Mucosa of rectum (tissue), 2 donors: ENCODE measurements around the gene LMOD1.
A peak's percentile ranks its signal among the peaks of the same experiment; 100 is the strongest.

Source experiments
- H3K27ac ChIP-seq, 2 donors: one replicate each; pipeline ENCODE4 v1.7.0; 2013; ENCODE audit warnings: inconsistent platforms in 2 of 2, low read depth in 2 of 2, low read length in 2 of 2
- H3K27me3 ChIP-seq, 2 donors: one replicate each; pipeline ENCODE4 v1.7.0; 2013; ENCODE audit warnings: low read length in 2 of 2; ENCODE audit not compliant: control insufficient read depth in 2 of 2, insufficient read depth in 2 of 2
- H3K36me3 ChIP-seq, 2 donors: one replicate each; pipeline ENCODE4 v1.7.0; 2013; ENCODE audit warnings: low read length in 2 of 2; ENCODE audit not compliant: control insufficient read depth in 2 of 2, insufficient read depth in 2 of 2
- H3K4me1 ChIP-seq, 2 donors: one replicate each; pipeline ENCODE4 v1.7.0; 2013; ENCODE audit warnings: low read length in 2 of 2, mild to moderate bottlenecking in 1 of 2; ENCODE audit not compliant: control insufficient read depth in 2 of 2, insufficient read depth in 2 of 2
- H3K4me3 ChIP-seq, 2 donors: one replicate each; pipeline ENCODE4 v1.7.0; 2013; ENCODE audit warnings: low read length in 2 of 2
- H3K9ac ChIP-seq, 2 donors: one replicate each; pipeline ENCODE4 v1.7.0; 2013; ENCODE audit warnings: low read length in 2 of 2, low read depth in 1 of 2, mild to moderate bottlenecking in 1 of 2
- H3K9me3 ChIP-seq, 2 donors: one replicate each; pipeline ENCODE4 v1.7.0; 2013; ENCODE audit warnings: low read length in 2 of 2; ENCODE audit not compliant: control insufficient read depth in 2 of 2
- donor health status: healthy.
- donor health status: Normal muscosa, but diverticular disease.

Gene LMOD1

DNA sequence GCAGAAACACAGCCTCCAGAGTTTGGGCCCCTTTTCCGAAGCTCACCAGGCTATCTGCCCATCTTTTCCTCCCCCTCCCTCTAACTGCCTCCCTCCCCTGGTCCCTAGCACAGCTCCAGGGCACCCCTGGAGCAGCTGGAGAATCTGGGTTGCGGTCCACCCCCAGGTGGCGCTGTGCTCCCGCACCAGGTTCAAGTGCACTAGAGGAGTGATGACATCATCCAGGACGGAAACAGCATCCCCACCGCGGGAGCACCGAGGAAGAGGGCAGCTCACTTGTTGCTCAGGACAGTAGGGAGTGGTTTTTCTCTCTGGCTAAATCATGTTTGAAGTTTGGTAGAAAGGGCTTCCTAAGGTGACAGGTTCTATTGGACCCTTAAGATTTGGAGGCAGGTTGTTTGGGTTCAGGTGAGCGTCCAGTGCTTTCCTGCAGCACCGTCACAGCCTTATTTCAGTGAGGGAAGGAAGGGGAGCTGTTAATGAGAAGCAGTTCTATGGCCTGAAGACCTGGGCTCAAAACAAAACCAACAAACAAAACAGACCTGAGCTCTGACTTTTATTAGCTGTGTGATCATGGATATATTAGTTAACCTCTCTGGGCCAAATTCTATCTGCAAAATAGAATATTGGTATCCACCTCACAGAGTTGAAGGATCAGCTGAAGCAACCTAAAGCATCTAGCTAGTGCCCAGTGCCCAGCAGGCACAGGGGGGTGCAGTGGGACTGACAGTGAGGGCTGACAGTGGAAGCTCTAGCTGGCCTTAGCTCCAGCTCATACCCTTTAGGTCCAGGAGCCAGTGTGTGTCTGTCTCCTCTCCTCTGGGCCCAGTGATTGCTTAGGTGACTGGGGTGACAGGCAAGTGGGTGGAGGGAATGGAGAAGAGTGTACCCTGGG is 50.2 kb downstream of the LMOD1 start:
- H3K27ac ChIP-seq: peak overlapping the region; percentile 48 to 65
- no peaks in the 10 kb centered on the region for H3K27me3 ChIP-seq
- peaks cover 0 to 3% of the 10 kb centered on the region in 2 donors for H3K4me1 ChIP-seq
- H3K9ac ChIP-seq: no peak overlapping the region
- H3K9me3 ChIP-seq: no peaks in the 10 kb centered on the region
- no peaks in the 10 kb centered on the region for H3K36me3 ChIP-seq
- no peak overlapping the region for H3K4me3 ChIP-seq

DNA sequence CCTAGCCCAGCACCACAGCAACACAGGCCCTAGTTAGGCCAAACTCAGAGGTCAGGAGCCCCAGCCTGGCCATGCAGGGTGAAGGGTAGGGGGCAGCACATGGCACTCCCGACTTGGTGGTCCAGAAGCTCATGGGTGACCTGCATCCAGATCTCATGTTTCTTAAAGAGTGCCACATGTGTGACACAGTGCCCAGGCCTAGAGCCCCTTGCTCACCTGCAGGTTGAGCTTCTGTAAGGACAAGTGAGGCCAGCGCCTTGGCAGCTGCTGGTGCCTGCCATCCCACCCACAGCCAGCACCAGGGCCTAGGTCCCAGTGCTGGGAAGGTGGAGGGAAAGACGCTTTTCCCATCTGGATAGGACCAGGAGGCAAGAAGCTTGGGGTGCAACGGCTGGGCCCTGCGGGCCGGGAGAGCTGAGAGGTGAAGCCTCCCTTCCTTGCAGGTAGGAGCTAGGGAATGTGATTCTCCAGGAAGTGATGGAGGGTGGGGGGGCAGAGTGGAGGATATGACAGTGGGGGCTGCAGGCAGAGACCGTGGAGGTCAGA is 51.2 kb downstream of the LMOD1 start:
- Histone ChIP-seq H3K9me3 (no peaks in the 10 kb centered on the region), H3K4me3 (no peak overlapping the region), H3K36me3 (no peaks in the 10 kb centered on the region), H3K27ac (no peak overlapping the region), H3K9ac (no peak overlapping the region), H3K27me3 (no peaks in the 10 kb centered on the region), H3K4me1 (peaks cover 0 to 3% of the 10 kb centered on the region in 2 donors)

DNA sequence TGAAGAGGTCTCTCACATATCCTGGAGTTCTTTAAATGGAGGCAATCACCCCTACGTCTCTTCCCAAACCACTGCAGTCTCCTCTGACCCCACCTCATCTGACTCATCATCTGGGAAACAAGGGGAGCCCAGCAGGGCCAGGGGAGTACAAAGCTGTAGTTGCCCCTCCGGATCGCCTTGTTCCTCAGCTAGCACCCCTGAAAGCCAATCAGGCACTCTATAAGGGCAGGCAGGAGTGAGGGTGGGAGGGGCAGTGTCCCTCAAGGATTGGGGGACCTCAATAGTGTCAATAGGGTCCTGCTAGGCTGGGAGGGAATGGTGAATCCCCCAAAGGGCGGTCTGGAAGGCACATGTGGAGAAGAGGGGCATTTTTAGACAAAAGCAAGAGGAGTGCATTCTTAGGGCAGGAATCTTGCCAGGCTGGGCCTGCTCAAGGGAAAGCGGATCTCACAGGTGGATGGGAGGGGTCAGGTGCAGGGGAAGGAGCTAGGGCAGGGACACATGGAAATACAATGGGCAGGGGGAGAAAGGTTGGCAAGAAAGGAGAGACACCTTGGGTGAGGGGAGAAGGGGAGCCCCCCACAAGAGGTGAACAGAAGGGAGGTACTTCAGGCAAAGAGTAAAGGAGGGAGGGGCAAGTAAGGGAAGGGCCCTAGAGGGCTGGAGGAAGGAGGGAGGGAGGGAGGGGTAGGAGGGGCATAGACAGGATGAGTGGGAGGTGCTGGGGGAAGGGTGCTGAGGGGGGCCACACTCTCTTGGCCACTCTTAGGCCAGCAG is 51.8 kb downstream of the LMOD1 start:
- Histone ChIP-seq H3K4me1 (peaks cover 0 to 5% of the 10 kb centered on the region in 2 donors), H3K9ac (no peak overlapping the region), H3K27ac (peak overlapping the region in 1 of 2 donors; percentile 16), H3K9me3 (no peaks in the 10 kb centered on the region), H3K4me3 (no peak overlapping the region), H3K27me3 (peaks cover 3% of the 10 kb centered on the region in 2 donors), H3K36me3 (no peaks in the 10 kb centered on the region)

DNA sequence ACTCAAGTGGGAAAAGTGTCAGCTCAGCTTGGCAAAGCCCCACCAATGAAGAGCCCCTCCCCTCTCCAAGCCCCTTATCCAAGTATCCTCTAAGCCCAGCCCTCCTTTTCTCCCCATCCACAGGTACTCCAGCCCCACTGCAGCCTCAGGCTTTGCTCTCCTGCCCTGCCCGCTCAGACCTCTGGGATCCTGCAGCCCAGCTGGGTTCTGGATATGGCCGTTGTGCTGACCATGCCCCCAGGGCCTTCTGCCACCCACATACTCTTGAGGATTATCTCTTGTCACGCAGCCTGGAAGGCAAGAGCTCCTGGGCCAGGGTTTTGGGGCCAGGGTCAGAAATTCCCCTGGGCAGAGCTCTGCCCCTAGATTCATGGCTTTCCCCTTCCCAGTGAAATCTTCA is 52.9 kb downstream of the LMOD1 start:
- Histone ChIP-seq H3K9me3 (no peaks in the 10 kb centered on the region), H3K4me3 (no peak overlapping the region), H3K36me3 (no peaks in the 10 kb centered on the region), H3K27ac (no peak overlapping the region), H3K9ac (no peak overlapping the region), H3K27me3 (peaks cover 7 to 8% of the 10 kb centered on the region in 2 donors), H3K4me1 (peaks cover 6 to 14% of the 10 kb centered on the region in 2 donors)

DNA sequence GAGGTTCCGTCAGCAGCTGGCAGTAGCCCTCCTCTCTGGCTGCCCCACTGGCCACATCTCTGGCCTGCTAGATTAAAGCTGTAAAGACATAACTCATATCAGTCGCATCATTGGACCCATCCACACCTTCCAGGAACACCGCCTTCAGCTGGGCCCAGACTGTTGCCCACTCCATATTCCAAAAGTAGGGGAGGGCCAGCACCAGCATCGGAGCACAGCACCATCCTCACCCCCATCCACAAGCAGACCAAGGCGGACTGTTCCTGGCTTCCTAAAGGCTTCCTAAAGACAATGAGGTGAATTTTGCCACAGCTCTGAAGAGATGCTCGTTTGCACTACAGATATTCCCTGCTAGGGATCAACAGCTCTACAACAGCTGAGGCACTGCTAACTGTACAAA is 54.1 kb downstream of the LMOD1 start:
- Histone ChIP-seq H3K9me3 (no peaks in the 10 kb centered on the region), H3K27ac (no peak overlapping the region), H3K9ac (no peak overlapping the region), H3K4me1 (peaks cover 6 to 15% of the 10 kb centered on the region in 2 donors), H3K4me3 (no peak overlapping the region), H3K36me3 (no peaks in the 10 kb centered on the region), H3K27me3 (peaks cover 14 to 20% of the 10 kb centered on the region in 2 donors)

DNA sequence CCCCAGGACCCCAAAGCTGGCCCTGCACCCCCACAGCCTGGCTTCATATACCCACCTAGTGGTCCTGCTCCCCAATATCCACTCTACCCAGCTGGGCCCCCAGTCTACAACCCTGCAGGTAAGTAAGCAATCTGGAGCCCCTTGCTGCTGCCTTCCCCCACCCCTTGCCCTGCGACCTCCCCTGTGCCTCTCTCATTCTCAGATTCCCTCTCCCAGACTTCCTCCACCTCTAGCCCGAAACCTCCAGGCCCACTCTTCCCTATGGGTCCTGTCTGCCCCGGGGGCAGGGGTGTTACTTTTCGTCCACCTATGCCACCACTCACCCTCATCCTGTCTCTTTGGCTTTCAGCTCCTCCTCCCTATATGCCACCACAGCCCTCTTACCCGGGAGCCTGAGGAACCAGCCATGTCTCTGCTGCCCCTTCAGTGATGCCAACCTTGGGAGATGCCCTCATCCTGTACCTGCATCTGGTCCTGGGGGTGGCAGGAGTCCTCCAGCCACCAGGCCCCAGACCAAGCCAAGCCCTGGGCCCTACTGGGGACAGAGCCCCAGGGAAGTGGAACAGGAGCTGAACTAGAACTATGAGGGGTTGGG is 54.8 kb downstream of the LMOD1 start:
- Histone ChIP-seq H3K36me3 (no peaks in the 10 kb centered on the region), H3K27me3 (peaks cover 19 to 27% of the 10 kb centered on the region in 2 donors), H3K27ac (no peak overlapping the region), H3K4me1 (peaks cover 6 to 15% of the 10 kb centered on the region in 2 donors), H3K4me3 (no peak overlapping the region), H3K9me3 (no peaks in the 10 kb centered on the region), H3K9ac (no peak overlapping the region)

DNA sequence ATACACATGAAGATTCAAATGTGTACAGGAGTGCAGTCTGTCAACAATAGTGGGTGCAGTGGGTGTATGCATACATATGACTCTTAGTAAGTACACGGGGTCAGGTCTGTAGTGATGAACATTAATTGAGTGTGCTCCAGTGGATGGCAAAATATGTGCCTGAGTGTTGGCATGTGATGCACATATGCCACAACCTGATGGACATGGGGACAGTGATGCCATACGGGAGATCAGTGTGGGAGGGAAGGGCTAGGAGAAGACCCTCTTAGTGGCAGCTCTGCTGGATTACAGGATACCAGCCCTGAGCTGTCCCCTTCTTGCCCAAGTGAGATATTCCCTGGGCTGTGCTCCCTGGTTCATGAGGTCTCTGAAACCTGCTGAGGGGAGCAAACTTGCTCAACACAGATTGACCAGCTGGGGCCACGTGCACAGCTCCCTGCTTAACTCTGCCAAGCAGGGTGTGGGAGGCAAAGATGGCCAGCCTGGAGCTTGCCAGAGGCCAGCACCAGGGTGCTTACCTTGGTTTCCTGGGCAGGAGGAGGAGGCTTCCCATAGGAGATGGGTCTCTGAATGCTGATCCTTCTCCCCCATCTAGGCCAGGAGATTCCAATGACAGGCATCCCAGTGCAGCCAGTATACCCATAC is 55.4 kb downstream of the LMOD1 start:
- H3K9me3 ChIP-seq: no peaks in the 10 kb centered on the region
- H3K27ac ChIP-seq: no peak overlapping the region
- peaks cover 6 to 12% of the 10 kb centered on the region in 2 donors for H3K4me1 ChIP-seq
- H3K27me3 ChIP-seq: peaks cover 19 to 28% of the 10 kb centered on the region in 2 donors
- no peaks in the 10 kb centered on the region for H3K36me3 ChIP-seq
- no peak overlapping the region for H3K4me3 ChIP-seq
- H3K9ac ChIP-seq: no peak overlapping the region

DNA sequence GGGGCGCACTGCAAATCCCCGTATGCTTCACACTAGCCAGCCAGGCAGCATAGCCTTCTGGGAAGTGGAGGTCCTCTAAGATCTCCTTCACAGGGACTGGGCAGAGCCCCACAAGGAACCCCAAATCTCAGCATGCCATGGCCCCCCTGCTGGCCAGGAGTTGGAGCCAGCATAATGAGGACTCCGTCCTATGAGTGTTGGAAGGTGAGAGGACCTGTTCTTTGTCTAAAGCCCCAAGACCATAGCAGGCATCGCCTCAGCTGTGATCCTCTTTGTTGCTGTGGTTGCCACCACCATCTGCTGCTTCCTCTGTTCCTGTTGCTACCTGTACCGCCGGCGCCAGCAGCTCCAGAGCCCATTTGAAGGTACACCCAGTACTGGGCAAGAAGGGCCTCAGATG is 56.1 kb downstream of the LMOD1 start:
- Histone ChIP-seq H3K9ac (no peak overlapping the region), H3K27me3 (peaks cover 21 to 28% of the 10 kb centered on the region in 2 donors), H3K4me3 (no peak overlapping the region), H3K27ac (no peak overlapping the region), H3K9me3 (no peaks in the 10 kb centered on the region), H3K4me1 (peaks cover 6 to 12% of the 10 kb centered on the region in 2 donors), H3K36me3 (no peaks in the 10 kb centered on the region)

DNA sequence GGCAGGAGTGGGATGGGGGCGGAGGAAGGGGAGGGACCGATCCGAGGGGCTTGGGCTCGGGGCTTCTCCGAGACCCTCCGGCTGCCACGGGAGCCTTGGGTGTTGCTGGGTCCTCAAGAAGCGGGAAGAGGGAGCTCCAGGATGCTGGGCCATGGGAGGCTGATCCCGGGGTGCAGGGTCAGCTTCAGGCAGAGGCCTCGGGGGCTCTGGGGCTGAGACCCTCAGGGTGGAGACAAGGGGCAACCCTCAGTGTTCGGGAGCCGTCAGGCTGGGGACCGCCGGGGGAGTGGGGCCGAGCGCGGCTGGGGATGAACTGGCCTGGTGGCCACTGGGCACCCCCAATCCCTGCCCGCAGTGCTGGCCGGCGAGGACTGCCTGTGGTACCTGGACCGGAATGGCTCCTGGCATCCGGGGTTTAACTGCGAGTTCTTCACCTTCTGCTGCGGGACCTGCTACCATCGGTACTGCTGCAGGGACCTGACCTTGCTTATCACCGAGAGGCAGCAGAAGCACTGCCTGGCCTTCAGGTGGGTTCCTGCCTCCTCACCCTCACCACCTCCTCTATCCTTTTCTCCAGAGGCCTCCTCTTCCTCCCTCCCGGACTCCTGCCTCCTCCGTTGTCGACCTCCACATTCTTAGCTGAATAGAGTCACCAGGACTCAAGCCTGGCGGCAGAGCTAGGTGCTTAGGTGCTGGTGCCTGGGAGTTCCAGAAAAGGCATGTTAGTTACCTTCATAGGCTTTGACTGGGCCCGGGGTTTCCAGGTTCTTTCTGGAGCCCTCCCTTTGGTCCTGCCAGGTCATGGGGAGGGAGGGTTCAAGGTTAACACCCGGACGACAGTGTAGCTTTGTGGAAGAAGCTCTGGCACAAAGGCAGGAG is 57.0 kb downstream of the LMOD1 start:
- Histone ChIP-seq H3K27ac (no peak overlapping the region), H3K36me3 (no peaks in the 10 kb centered on the region), H3K4me1 (peaks cover 6 to 12% of the 10 kb centered on the region in 2 donors), H3K9ac (peak overlapping the region; percentile 14 to 41), H3K9me3 (no peaks in the 10 kb centered on the region), H3K27me3 (peaks cover 21 to 28% of the 10 kb centered on the region in 2 donors), H3K4me3 (peak overlapping the region; percentile 69 to 70)
